Muscle layer of colon (tissue), 2 donors: ENCODE measurements around the gene CDK6.

Experiments
- H3K27ac ChIP-seq: one replicate; pipeline ENCODE4 v1.7.0; 2013; ENCODE audit warnings: low read depth, mild to moderate bottlenecking, low read length, moderate library complexity
- H3K27me3 ChIP-seq, 2 donors: one replicate each; pipeline ENCODE4 v1.7.0; 2013; ENCODE audit warnings: low read length in 2 of 2, mild to moderate bottlenecking in 2 of 2; ENCODE audit not compliant: insufficient read depth in 2 of 2, control insufficient read depth in 1 of 2
- H3K36me3 ChIP-seq: one replicate; pipeline ENCODE4 v1.7.0; 2013; ENCODE audit warnings: mild to moderate bottlenecking, low read length; ENCODE audit not compliant: insufficient read depth
- H3K4me1 ChIP-seq: one replicate; pipeline ENCODE4 v1.7.0; 2013; ENCODE audit warnings: mild to moderate bottlenecking, low read length; ENCODE audit not compliant: insufficient read depth
- H3K4me3 ChIP-seq, 2 donors: one replicate each; pipeline ENCODE4 v1.7.0; 2013; ENCODE audit warnings: low read length in 2 of 2, low read depth in 1 of 2, mild to moderate bottlenecking in 1 of 2, moderate library complexity in 1 of 2
- H3K9ac ChIP-seq: one replicate; pipeline ENCODE4 v1.7.0; 2013; ENCODE audit warnings: low read length
- H3K9me3 ChIP-seq: one replicate; pipeline ENCODE4 v1.7.0; 2013; ENCODE audit warnings: mild to moderate bottlenecking, low read length
- donor health status: abdominal sarcoma.
- donor health status: Adenocarcinoma of cecum.

CDK6 gene

DNA sequence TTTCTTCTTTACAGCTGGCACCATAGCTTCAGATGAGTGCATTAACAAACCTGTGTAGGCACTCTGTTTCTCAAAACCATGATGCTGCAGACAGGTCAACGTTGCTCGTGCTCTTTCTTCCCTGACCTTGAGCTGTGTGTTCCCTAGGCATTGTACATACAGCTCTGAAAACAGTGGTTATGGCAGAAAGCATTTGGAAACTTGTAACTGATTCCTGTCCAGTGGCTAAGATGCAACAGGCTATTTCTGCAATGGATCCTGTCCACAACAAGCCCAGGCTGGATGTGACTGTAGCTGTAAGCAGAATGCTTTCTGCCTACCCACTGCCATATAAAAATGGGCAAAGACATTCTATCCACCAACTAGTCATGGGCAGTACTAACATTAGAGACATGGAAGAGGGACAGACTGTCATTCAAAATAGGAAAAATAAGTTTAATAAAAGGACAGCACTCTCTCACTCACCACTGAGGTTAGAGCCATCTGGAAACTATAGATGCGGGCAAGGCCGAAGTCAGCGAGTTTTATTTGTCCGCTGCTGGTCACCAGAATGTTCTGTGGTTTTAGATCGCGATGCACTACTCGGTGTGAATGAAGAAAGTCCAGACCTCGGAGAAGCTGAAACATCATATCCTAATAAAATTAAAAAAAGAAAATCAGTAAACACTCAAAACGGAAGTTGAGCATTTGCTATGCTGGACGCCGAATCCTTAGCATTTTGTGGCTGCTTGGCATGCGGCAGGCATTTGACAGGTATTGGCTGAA, 111.0 kb downstream of the CDK6 start:
- H3K27me3 ChIP-seq, result no peaks in the 10 kb centered on the region
- no peak overlapping the region for H3K4me3 ChIP-seq
- H3K9me3 ChIP-seq, result no peaks in the 10 kb centered on the region
- no peak overlapping the region for H3K9ac ChIP-seq
- peaks cover 9% of the 10 kb centered on the region for H3K36me3 ChIP-seq
- peaks cover 4% of the 10 kb centered on the region for H3K4me1 ChIP-seq
- H3K27ac ChIP-seq, result no peak overlapping the region

DNA sequence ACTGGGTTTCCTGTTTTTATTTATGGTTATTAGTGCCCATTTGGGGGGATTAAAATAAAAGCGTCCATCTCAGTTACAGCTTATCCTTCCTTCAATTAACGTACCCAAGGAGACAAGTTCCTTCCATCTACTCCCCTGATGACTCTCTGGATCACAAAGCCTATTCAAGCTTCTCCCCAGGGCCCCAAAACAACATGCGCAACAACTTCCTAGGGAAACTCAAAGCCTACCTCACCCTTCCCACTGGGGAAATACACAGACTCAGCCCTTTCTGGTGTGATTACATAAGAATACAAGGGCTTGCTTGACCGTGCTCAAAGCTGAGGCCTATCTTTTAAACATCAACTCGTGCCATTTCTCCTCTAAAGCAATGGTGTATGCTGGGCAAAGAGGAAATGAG, 112.4 kb downstream of the CDK6 start:
- no peak overlapping the region for H3K4me3 ChIP-seq
- no peak overlapping the region for H3K9ac ChIP-seq
- H3K4me1 ChIP-seq, result peaks cover 3% of the 10 kb centered on the region
- H3K9me3 ChIP-seq, result no peaks in the 10 kb centered on the region
- H3K36me3 ChIP-seq, result peaks cover 9% of the 10 kb centered on the region
- no peaks in the 10 kb centered on the region for H3K27me3 ChIP-seq
- H3K27ac ChIP-seq, result no peak overlapping the region

DNA sequence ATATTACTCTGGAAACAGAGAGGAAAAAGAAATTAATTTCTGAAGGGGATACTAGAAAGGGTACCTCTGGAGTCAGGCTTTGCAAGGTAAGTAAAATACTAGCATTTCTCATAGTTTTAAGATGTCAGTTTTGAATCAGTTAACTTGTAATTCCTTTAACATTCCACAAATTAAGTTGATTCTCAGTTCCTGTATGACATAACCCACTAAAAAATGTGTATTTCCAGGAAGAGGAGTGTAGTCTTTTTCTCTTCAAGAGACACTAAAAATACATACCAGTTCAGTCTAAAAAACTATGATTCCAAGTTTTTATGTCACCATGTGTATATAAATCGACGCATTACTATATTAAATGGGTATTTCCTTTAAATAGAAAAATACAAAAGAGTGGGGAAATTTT, 113.2 kb downstream of the CDK6 start:
- Histone ChIP-seq H3K4me3 (no peak overlapping the region), H3K4me1 (peaks cover 8% of the 10 kb centered on the region), H3K27ac (no peak overlapping the region), H3K9ac (no peak overlapping the region), H3K36me3 (peaks cover 9% of the 10 kb centered on the region), H3K27me3 (no peaks in the 10 kb centered on the region), H3K9me3 (no peaks in the 10 kb centered on the region)

DNA sequence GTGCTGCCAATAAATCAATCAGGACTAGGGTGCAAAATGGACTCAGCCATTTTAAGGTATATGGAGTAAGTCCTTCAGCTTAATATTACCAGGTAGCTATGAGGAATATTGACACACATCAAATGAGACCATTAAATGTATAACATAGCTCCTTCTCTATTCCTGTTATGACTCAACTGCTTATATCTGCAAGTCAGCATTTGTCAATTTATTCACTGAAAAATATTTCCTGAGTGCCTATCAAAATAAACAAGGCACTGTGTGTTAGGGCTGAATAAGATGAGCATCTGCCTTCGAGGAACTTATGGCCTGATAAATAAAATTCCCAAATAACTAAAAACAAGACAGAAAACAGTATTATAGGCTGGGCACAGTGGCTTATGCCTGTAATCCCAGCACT, 113.8 kb downstream of the CDK6 start:
- Histone ChIP-seq H3K9ac (no peak overlapping the region), H3K4me1 (peaks cover 8% of the 10 kb centered on the region), H3K27ac (no peak overlapping the region), H3K36me3 (peaks cover 9% of the 10 kb centered on the region), H3K9me3 (no peaks in the 10 kb centered on the region), H3K27me3 (no peaks in the 10 kb centered on the region), H3K4me3 (no peak overlapping the region)

DNA sequence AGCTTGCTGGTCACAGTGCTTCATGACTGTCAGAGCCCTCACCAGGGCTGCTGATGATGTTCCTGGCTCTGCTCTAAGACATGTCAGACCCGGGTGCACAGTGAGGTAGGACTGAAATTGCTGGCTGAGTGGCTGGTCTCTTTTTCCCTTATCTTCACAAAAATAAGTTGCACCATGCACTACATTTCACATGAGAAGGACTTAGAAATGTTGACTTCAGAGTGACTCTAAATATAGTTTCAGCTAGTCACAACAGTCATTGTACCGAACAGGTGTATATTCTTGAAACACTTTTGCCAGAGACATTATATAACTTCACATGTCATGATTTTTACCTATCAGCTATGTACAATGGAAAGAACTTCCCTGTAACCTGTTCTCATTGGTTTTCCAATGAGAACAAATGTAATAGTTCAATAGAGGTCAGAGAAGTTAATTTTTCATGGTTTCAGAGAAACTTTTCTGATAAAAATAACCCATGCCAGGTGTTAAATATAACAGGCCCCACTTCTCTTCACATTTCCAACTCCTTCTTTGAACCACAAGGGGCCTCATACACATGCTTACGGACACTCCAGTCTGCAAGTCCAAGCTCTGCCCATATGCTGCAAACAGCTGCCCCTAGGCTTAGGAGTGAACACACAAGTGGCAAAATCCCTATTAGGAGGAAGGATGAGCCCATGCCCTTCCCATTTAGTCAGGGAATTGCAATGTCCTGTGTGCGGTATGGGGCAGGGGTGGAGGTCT, 115.6 kb downstream of the CDK6 start:
- H3K9ac ChIP-seq, result no peak overlapping the region
- H3K27ac ChIP-seq, result no peak overlapping the region
- H3K4me1 ChIP-seq, result peaks cover 15% of the 10 kb centered on the region
- H3K4me3 ChIP-seq, result no peak overlapping the region
- no peaks in the 10 kb centered on the region for H3K27me3 ChIP-seq
- H3K36me3 ChIP-seq, result peaks cover 9% of the 10 kb centered on the region
- no peaks in the 10 kb centered on the region for H3K9me3 ChIP-seq

DNA sequence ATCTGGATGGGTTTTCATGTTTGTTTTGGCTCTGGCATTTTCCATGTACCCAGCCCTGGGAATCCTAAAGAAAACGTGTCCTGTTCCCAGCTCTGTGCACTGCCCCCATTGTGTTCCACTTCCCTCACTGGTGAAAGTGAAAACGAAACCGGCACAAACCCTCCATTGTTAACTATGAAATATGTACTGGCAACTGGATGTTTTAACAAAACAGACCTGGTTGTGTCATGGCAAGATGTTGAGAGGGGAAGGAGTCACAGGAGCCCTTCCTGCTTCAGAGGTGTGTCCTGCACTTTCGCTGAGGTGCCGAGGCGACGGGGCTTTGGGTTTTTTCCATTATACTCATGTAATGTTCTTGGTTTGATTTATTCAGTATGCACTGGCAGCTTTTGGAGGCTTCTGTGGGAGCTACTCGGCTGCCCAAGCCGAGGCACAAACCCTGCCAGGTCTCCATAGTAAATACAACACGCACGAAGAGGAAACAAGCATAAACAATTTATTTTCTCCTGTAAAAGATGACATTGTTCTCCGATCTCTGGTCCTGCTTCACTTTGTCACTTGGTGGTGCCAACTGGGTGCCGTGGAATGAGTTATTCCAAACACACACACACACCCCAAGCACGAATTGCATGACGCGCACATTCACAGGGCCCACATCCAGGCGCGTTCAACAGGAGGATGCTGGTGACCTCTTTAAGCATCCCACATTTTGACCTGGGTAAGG, 118.2 kb downstream of the CDK6 start:
- peak overlapping the region; percentile 89 for H3K27ac ChIP-seq
- peak overlapping the region; percentile 17 for H3K9ac ChIP-seq
- no peaks in the 10 kb centered on the region for H3K9me3 ChIP-seq
- peak overlapping the region; percentile 49 to 53 for H3K4me3 ChIP-seq
- no peaks in the 10 kb centered on the region for H3K27me3 ChIP-seq
- no peaks in the 10 kb centered on the region for H3K36me3 ChIP-seq
- peaks cover 27% of the 10 kb centered on the region for H3K4me1 ChIP-seq

DNA sequence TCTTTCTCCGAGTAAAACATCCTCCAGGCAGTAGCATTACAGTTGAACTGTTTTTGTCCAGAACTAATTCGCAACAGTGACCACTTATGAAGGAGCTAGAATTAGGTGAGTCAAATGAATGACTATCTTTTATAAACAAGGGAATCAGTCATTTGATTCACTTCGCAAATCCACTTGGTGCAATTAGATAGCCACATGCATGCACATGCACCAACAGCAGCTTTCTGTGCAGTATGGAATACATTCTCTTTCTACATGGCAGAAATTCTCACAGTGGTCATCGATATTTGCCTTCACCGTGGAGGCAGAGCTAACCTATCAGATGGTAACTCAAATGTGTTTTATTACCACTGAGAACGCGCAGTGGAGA, 118.8 kb downstream of the CDK6 start:
- peaks cover 27% of the 10 kb centered on the region for H3K4me1 ChIP-seq
- no peaks in the 10 kb centered on the region for H3K9me3 ChIP-seq
- peak overlapping the region; percentile 89 for H3K27ac ChIP-seq
- H3K4me3 ChIP-seq, result peak overlapping the region; percentile 49 to 53
- no peaks in the 10 kb centered on the region for H3K36me3 ChIP-seq
- H3K9ac ChIP-seq, result peak overlapping the region; percentile 17
- H3K27me3 ChIP-seq, result no peaks in the 10 kb centered on the region

DNA sequence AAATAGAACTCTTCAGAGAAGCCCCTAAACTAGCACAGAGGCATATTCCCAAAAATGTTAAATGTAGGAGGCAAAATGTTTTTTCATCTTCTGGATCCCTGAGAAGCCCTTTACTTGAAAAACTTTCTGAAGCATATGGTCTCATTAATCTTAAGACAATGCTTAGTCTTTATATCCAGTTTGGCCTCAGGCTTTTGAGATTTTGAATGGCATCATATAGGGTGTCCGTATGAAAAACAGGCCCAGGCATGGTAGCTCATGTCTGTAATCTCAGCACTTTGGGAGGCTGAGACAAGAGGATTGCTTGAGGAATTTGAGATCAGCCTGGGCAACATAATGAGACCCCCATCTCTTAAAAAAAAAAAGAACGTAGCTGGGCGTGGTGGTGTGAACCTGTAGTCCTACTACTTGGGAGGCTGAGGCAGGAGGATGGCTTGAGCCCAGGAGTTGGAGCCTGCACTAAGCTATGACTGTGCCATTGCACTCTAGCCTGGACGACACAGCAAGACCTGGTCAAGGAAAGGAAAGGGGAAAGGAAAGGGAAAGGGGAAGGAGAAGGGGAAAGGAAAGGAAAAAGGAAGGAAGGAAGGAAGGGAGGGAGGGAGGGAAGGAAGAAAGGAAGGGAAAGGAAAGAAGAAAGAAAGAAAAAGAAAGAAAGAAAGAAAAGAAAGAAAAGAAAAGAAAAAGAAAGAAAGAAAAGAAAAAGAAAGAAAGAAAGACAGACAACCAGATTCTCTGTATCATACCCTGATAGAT, 119.4 kb downstream of the CDK6 start:
- H3K9ac ChIP-seq, result no peak overlapping the region
- H3K36me3 ChIP-seq, result no peaks in the 10 kb centered on the region
- H3K4me1 ChIP-seq, result peaks cover 27% of the 10 kb centered on the region
- H3K4me3 ChIP-seq, result peak overlapping the region in 1 of 2 donors; percentile 49
- H3K27ac ChIP-seq, result peak overlapping the region; percentile 89
- no peaks in the 10 kb centered on the region for H3K27me3 ChIP-seq
- no peaks in the 10 kb centered on the region for H3K9me3 ChIP-seq

DNA sequence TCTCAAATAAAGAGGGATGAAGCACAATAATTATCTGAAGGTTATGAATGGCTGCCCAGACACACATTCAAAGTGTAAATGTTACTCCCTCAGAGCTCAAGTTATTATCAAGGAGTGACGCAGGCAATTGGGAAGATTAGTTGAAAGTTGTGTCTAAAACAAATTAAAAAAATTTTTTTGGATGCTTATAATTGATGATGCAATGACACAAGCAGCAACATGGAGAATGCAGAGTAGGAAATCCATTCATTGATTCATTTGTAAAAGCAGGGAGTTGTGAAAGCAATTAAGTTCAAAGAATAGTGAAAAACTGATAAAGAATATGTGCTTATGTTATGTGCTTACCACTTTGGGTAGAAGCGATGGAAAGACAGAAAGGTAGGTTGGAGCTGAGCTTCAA, 120.4 kb downstream of the CDK6 start:
- no peaks in the 10 kb centered on the region for H3K36me3 ChIP-seq
- no peaks in the 10 kb centered on the region for H3K9me3 ChIP-seq
- no peaks in the 10 kb centered on the region for H3K27me3 ChIP-seq
- H3K9ac ChIP-seq, result no peak overlapping the region
- no peak overlapping the region for H3K27ac ChIP-seq
- no peak overlapping the region for H3K4me3 ChIP-seq
- H3K4me1 ChIP-seq, result peaks cover 27% of the 10 kb centered on the region

DNA sequence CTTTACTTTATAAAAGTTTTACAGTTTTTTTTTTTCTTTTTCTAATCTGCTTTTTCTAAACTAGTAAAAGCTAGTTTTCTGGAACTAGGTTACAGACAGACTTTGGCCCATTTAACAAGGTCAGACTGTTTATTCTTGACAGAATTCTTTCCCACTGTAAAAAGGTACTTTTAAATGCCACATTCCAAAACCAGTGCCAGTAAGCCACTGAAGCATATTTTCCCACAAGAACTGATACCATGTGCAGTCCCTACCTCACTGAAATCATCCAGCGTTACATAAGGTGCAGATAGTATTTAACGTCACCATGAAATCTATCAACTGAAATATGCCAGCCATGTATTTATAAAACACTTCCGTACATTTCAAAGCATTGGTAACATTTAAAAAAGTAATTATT, 121.6 kb downstream of the CDK6 start:
- no peak overlapping the region for H3K27ac ChIP-seq
- no peak overlapping the region for H3K9ac ChIP-seq
- H3K9me3 ChIP-seq, result no peaks in the 10 kb centered on the region

DNA sequence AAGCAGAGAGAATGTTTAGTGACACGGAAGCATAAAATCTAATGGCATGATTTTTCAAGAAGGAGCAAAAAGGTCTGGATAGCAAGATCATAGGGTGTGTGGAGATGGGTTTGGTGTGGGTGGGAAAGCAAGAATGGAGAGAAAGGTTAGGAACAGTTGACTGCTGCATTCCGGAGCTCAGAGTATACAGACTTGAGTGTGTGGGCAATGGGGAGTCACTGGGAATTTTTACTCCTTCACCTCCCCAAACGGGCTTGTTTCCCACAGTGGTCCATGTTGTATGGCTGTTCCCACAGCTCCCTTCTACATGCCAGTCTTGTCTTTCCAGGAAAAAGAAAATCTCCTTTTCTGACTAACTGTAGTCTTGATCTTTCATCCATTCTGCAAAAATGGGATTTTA, 122.1 kb downstream of the CDK6 start:
- H3K27me3 ChIP-seq, result no peaks in the 10 kb centered on the region
- no peak overlapping the region for H3K4me3 ChIP-seq
- H3K36me3 ChIP-seq, result no peaks in the 10 kb centered on the region
- H3K9me3 ChIP-seq, result no peaks in the 10 kb centered on the region
- no peak overlapping the region for H3K27ac ChIP-seq
- H3K9ac ChIP-seq, result no peak overlapping the region
- H3K4me1 ChIP-seq, result peaks cover 27% of the 10 kb centered on the region

More for the DNA sequence above, 121.6 kb downstream of the CDK6 start:
- Histone ChIP-seq H3K4me1 (peaks cover 27% of the 10 kb centered on the region), H3K27me3 (no peaks in the 10 kb centered on the region), H3K36me3 (no peaks in the 10 kb centered on the region), H3K4me3 (no peak overlapping the region)
